MM.1S (cell line): ENCODE results near the gene ADPRS.

Source experiments
- DNase-seq: peaks from one replicate; pipeline ENCODE4 v3.0.0-alpha.2; 2015
- H2AFZ ChIP-seq: fragments of 300-600 bp; sonication (generic); 2 replicates; pipeline ENCODE4 v1.6.0; 2016; ENCODE audit warnings: antibody characterized with exemption, low read length
- H3F3A ChIP-seq: fragments of 300-600 bp; sonication (generic); 2 replicates; pipeline ENCODE4 v1.6.1; 2016; ENCODE audit warnings: mild to moderate bottlenecking, antibody characterized with exemption, low read length, moderate library complexity, mixed read lengths; ENCODE audit not compliant: insufficient read depth
- H3K27ac ChIP-seq: fragments of 300-600 bp; sonication (generic); 2 replicates; pipeline ENCODE4 v1.5.1; 2016; ENCODE audit warnings: mild to moderate bottlenecking, low read length
- H3K27me3 ChIP-seq: fragments of 300-600 bp; sonication (generic); replicated peaks from 2 replicates; pipeline ENCODE4 v1.6.0; 2016; ENCODE audit warnings: low read length; ENCODE audit not compliant: insufficient read depth
- H3K36me3 ChIP-seq: fragments of 300-600 bp; sonication (generic); replicated peaks from 2 replicates; pipeline ENCODE4 v1.6.1; 2016; ENCODE audit warnings: mild to moderate bottlenecking, low read length, mixed read lengths; ENCODE audit not compliant: insufficient read depth
- H3K4me1 ChIP-seq: fragments of 300-600 bp; sonication (generic); 2 replicates; pipeline ENCODE4 v1.6.1; 2016; ENCODE audit warnings: low read length, mixed read lengths
- H3K4me2 ChIP-seq: fragments of 300-600 bp; sonication (generic); 2 replicates; pipeline ENCODE4 v1.6.0; 2016; ENCODE audit warnings: low read depth, low read length
- H3K4me3 ChIP-seq: fragments of 300-600 bp; sonication (generic); 2 replicates; pipeline ENCODE4 v1.5.1; 2016; ENCODE audit warnings: low read length, mixed read lengths
- H3K79me2 ChIP-seq: fragments of 300-600 bp; sonication (generic); 2 replicates; pipeline ENCODE4 v1.6.1; 2016; ENCODE audit warnings: mixed run types, low read length, mixed read lengths
- H3K9ac ChIP-seq: fragments of 300-600 bp; sonication (generic); 2 replicates; pipeline ENCODE4 v1.6.1; 2016; ENCODE audit warnings: low read length, mixed read lengths
- H3K9me2 ChIP-seq: fragments of 300-600 bp; sonication (generic); replicated peaks from 2 replicates; pipeline ENCODE4 v1.6.1; 2016; ENCODE audit warnings: mild to moderate bottlenecking, low read length, mixed read lengths; ENCODE audit not compliant: insufficient read depth
- H3K9me3 ChIP-seq: fragments of 300-600 bp; sonication (generic); replicated peaks from 2 replicates; pipeline ENCODE4 v1.6.1; 2016; ENCODE audit warnings: mild to moderate bottlenecking, low read length, mixed read lengths; ENCODE audit not compliant: insufficient read depth
- H4K20me1 ChIP-seq: fragments of 300-600 bp; sonication (generic); 2 replicates; pipeline ENCODE4 v1.6.1; 2016; ENCODE audit warnings: mild to moderate bottlenecking, low read length, moderate library complexity, mixed read lengths; ENCODE audit not compliant: insufficient read depth
- CTCF ChIP-seq: fragments of 300-600 bp; sonication (generic); IDR thresholded peaks from 2 replicates; pipeline ENCODE4 v1.5.1; 2016; ENCODE audit warnings: antibody characterized with exemption, low read length, mixed read lengths
- EZH2 ChIP-seq: fragments of 300-600 bp; sonication (generic); optimal IDR thresholded peaks from 2 replicates; pipeline ENCODE3; 2017; ENCODE audit warnings: low read depth, mild to moderate bottlenecking, antibody characterized with exemption, low read length, mixed read lengths
- EZH2phosphoT487 ChIP-seq: fragments of 300-600 bp; sonication (generic); IDR thresholded peaks from 2 replicates; pipeline ENCODE4 v1.6.1; 2018; ENCODE audit warnings: antibody characterized with exemption, low read length

ADPRS gene

GRCh38 chr1:36053978-36054377, 34.7 kb upstream of the ADPRS start:
- H3K9ac ChIP-seq = no peak overlapping the region
- no peaks in the 10 kb centered on the region for H3K9me2 ChIP-seq
- H4K20me1 ChIP-seq = 0 out of 2 replicates have a peak, but pooled peaks cover 3% of the 10 kb centered on the region
- no peaks in the 10 kb centered on the region for H3K36me3 ChIP-seq
- no peak overlapping the region for H3K27ac ChIP-seq
- DNase-seq = no peak
- TF ChIP-seq EZH2phosphoT487 (no peak), EZH2 (no peak), CTCF (no peak)
- no peak overlapping the region for H3K4me2 ChIP-seq
- H2AFZ ChIP-seq = no peak overlapping the region
- no peaks in the 10 kb centered on the region for H3K4me1 ChIP-seq
- no peak overlapping the region for H3K4me3 ChIP-seq
- no peaks in the 10 kb centered on the region for H3K79me2 ChIP-seq
- no peaks in the 10 kb centered on the region for H3K27me3 ChIP-seq
- H3F3A ChIP-seq = no peaks in the 10 kb centered on the region
- no peaks in the 10 kb centered on the region for H3K9me3 ChIP-seq

GRCh38 chr1:36055706-36056105, 33.0 kb upstream of the ADPRS start:
- Histone ChIP-seq H3K9ac (no peak overlapping the region), H3K9me2 (no peaks in the 10 kb centered on the region), H3K4me2 (no peak overlapping the region), H4K20me1 (0 out of 2 replicates have a peak, but pooled peaks cover 3% of the 10 kb centered on the region), H3K4me1 (no peaks in the 10 kb centered on the region), H3K4me3 (no peak overlapping the region), H3K79me2 (no peaks in the 10 kb centered on the region), H3K36me3 (no peaks in the 10 kb centered on the region), H2AFZ (no peak overlapping the region), H3K27ac (no peak overlapping the region), H3F3A (no peaks in the 10 kb centered on the region), H3K27me3 (no peaks in the 10 kb centered on the region), H3K9me3 (no peaks in the 10 kb centered on the region)
- TF ChIP-seq EZH2 (no peak), EZH2phosphoT487 (no peak), CTCF (no peak)
- DNase-seq = no peak

- no peak for DNase-seq
- no peaks in the 10 kb centered on the region for H3K79me2 ChIP-seq
- no peaks in the 10 kb centered on the region for H3K9me2 ChIP-seq
- H4K20me1 ChIP-seq = no peaks in the 10 kb centered on the region
- no peak overlapping the region for H3K4me3 ChIP-seq
- no peaks in the 10 kb centered on the region for H3F3A ChIP-seq
- H3K27me3 ChIP-seq = no peaks in the 10 kb centered on the region
- no peak overlapping the region for H3K4me2 ChIP-seq
- H3K36me3 ChIP-seq = no peaks in the 10 kb centered on the region
- no peak overlapping the region for H3K9ac ChIP-seq
- no peak overlapping the region for H3K27ac ChIP-seq
- TF ChIP-seq EZH2phosphoT487 (no peak), CTCF (no peak), EZH2 (no peak)
- no peak overlapping the region for H2AFZ ChIP-seq
- no peaks in the 10 kb centered on the region for H3K9me3 ChIP-seq
- H3K4me1 ChIP-seq = no peaks in the 10 kb centered on the region
Observed at GRCh38 chr1:36062315-36062714, 26.4 kb upstream of the ADPRS start.
